GM12878 (cell line): ENCODE measurements around the gene NTSR1. TPM values are rescaled to one million over a fixed set of nuclear protein-coding genes. Genes with fewer than 3 reads are reported as not detected.

Experiments used
- ATAC-seq: fragments of 200-7000 bp; cut with Tn5 transposase; 3 replicates; pipeline ENCODE4 v1.9.1; 2020; ENCODE audit warnings: mild to moderate bottlenecking, moderate library complexity
- BruUV-seq: library from RNA; stranded (reverse); fragments of 400-500 nt; replicated peaks from 2 replicates; lab custom pipeline; 2021; lab: Mats Ljungman, UMichigan
- CTCF ChIA-PET: fragments of 300-600 bp; sonication (Branson Sonifier 250); formaldehyde crosslinking; extraction: SDS; loops from one replicate; lab custom pipeline; 2021; ENCODE audit warnings: inconsistent platforms; lab: Yijun Ruan, JAX
- POLR2A ChIA-PET: fragments of 350-600 bp; formaldehyde crosslinking; extraction: SDS; loops from one replicate; lab custom pipeline; 2021; ENCODE audit warnings: inconsistent platforms; lab: Charles Lee
- RAD21 ChIA-PET: fragments of 300-600 bp; sonication (Branson Sonifier 250); formaldehyde crosslinking; loops from one replicate; lab custom pipeline; 2023; ENCODE audit warnings: antibody characterized with exemption; ENCODE audit not compliant: unreplicated experiment; lab: Charles Lee
- SMC1A ChIA-PET: fragments of 300-600 bp; sonication (Branson Sonifier 250); formaldehyde crosslinking; loops from one replicate; lab custom pipeline; 2023; ENCODE audit not compliant: unreplicated experiment, uncharacterized antibody; lab: Charles Lee
- DNase-seq: peaks from one replicate; pipeline ENCODE4 v3.0.0-alpha.2; 2011; ENCODE audit warnings: low read depth, low spot score
- FAIRE-seq: peaks from 3 replicates; lab custom pipeline; 2011; peaks lifted over from hg19 to GRCh38; lab: Jason Lieb, UNC
- H2AFZ ChIP-seq: 2 replicates; pipeline ENCODE4 v1.6.0; 2011; ENCODE audit warnings: low read depth, low read length, control low read depth; ENCODE audit not compliant: control insufficient read depth
- H3K27ac ChIP-seq: 2 replicates; pipeline ENCODE4 v1.5.1; 2011; ENCODE audit warnings: control low read depth; ENCODE audit not compliant: control insufficient read depth, insufficient read depth
- H3K27me3 ChIP-seq, 2 experiments: replicated peaks in 1 of 2; 2 replicates each; pipeline versions ENCODE4 v1.6.0 to v1.6.1; 2011; ENCODE audit warnings: low read length in 1 of 2; ENCODE audit not compliant: control insufficient read depth in 2 of 2, insufficient read depth in 2 of 2
- H3K36me3 ChIP-seq, 2 experiments: 2 replicates each; pipeline ENCODE4 v1.5.1; 2011; ENCODE audit warnings: low read length in 1 of 2; ENCODE audit not compliant: control insufficient read depth in 2 of 2, insufficient read depth in 2 of 2
- H3K4me1 ChIP-seq: 2 replicates; pipeline ENCODE4 v1.6.1; 2011; ENCODE audit warnings: mild to moderate bottlenecking, low read length, moderate library complexity, mixed read lengths; ENCODE audit not compliant: control insufficient read depth, insufficient read depth
- H3K4me2 ChIP-seq: 2 replicates; pipeline ENCODE4 v1.6.0; 2011; ENCODE audit warnings: control low read depth; ENCODE audit not compliant: control insufficient read depth, insufficient read depth
- H3K4me3 ChIP-seq: fragments of 200-600 bp; sonication (generic); 2 replicates; pipeline ENCODE4 v1.5.1; 2016
- H3K79me2 ChIP-seq: 2 replicates; pipeline ENCODE4 v1.6.0; 2011; ENCODE audit warnings: low read length; ENCODE audit not compliant: control insufficient read depth, insufficient read depth
- H3K9ac ChIP-seq: 2 replicates; pipeline ENCODE4 v1.8.0; 2011; ENCODE audit warnings: low read length, control low read depth, mixed read lengths; ENCODE audit not compliant: control insufficient read depth, insufficient read depth
- H3K9me3 ChIP-seq: replicated peaks from 3 replicates; pipeline ENCODE4 v1.5.1; 2011; ENCODE audit warnings: mild to moderate bottlenecking, low read length; ENCODE audit not compliant: control insufficient read depth, insufficient read depth
- H4K20me1 ChIP-seq: 2 replicates; pipeline ENCODE4 v1.6.0; 2011; ENCODE audit not compliant: control insufficient read depth, insufficient read depth
- CREM ChIP-seq: IDR thresholded peaks from 2 replicates; pipeline ENCODE4 v1.6.1; 2014; ENCODE audit warnings: antibody characterized with exemption, low read depth
- E2F4 ChIP-seq: IDR thresholded peaks from 2 replicates; pipeline ENCODE4 v1.6.1; 2012; ENCODE audit warnings: low read depth, low read length, improper control_type of control experiment
- HCFC1 ChIP-seq: fragments of 150-350 bp; IDR thresholded peaks from 2 replicates; pipeline ENCODE4 v1.6.1; 2014; ENCODE audit warnings: low read length
- HSF1 ChIP-seq: fragments of 150-350 bp; IDR thresholded peaks from 2 replicates; pipeline ENCODE4 v1.6.1; 2014; ENCODE audit warnings: mild to moderate bottlenecking, low read depth, low read length
- KLF5 ChIP-seq: fragments of 450-650 bp; IDR thresholded peaks from 2 replicates; pipeline ENCODE4 v1.6.1; 2014; ENCODE audit warnings: mild to moderate bottlenecking; ENCODE audit not compliant: partially characterized antibody
- MXI1 ChIP-seq: fragments of 150-350 bp; IDR thresholded peaks from 2 replicates; pipeline ENCODE4 v1.6.1; 2011; ENCODE audit warnings: low read depth, mild to moderate bottlenecking, inconsistent platforms, low read length, improper control_type of control experiment
- NKRF ChIP-seq: fragments of 450-650 bp; conservative IDR thresholded peaks from 2 replicates; pipeline ENCODE4 v1.6.1; 2017; ENCODE audit warnings: mild to moderate bottlenecking, moderate library complexity
- PAX5 ChIP-seq: IDR thresholded peaks from 2 replicates; pipeline ENCODE4 v1.6.1; 2011; ENCODE audit warnings: low read depth, low read length, borderline replicate concordance
- RCOR1 ChIP-seq: conservative IDR thresholded peaks from 2 replicates; pipeline ENCODE4 v1.6.1; 2012; ENCODE audit warnings: low read depth, low read length, improper control_type of control experiment
- RELA ChIP-seq: fragments of 450-650 bp; IDR thresholded peaks from 2 replicates; pipeline ENCODE4 v1.8.0; 2014; ENCODE audit warnings: borderline replicate concordance; ENCODE audit not compliant: partially characterized antibody
- RUNX3 ChIP-seq: IDR thresholded peaks from 2 replicates; pipeline ENCODE4 v1.6.1; 2012; ENCODE audit warnings: low read length, inconsistent platforms
- SIN3A ChIP-seq: IDR thresholded peaks from 2 replicates; pipeline ENCODE4 v1.6.1; 2012; ENCODE audit warnings: low read depth, low read length, improper control_type of control experiment
- SMC3 ChIP-seq: IDR thresholded peaks from 2 replicates; pipeline ENCODE4 v1.6.1; 2011; ENCODE audit warnings: low read length, improper control_type of control experiment, borderline replicate concordance
- ZBED1 ChIP-seq: IDR thresholded peaks from 2 replicates; pipeline ENCODE4 v1.6.1; 2016; ENCODE audit warnings: borderline replicate concordance
- ZNF687 ChIP-seq: fragments of 450-650 bp; IDR thresholded peaks from 2 replicates; pipeline ENCODE4 v1.6.1; 2017; ENCODE audit warnings: mild to moderate bottlenecking, moderate library complexity
- WGBS: methylation state at CpG from one replicate; pipeline ENCODE4 v1.1.6; 2016; ENCODE audit warnings: low lambda C conversion rate; ENCODE audit not compliant: insufficient replicate concordance, insufficient coverage; ENCODE audit errors: missing lambda C conversion rate; 5-methylcytosine and 5-hydroxymethylcytosine counted together
- in situ Hi-C: fragments of 300-500 bp; cut with MboI; formaldehyde crosslinking; loops from 9 replicates; pipeline ENCODE4 v1.14.3; 2018; ENCODE audit warnings: mixed read lengths
- intact Hi-C: fragments of 100-400 bp; cut with micrococcal nuclease; formaldehyde crosslinking; loops from one replicate; pipeline ENCODE4 v1.14.2; 2022; ENCODE audit not compliant: unreplicated experiment
- polyA plus RNA-seq, 11 experiments: library from polyadenylated mRNA; depleted of rRNA in 4 of 11; unstranded in 6 of 11; stranded (reverse) in 5 of 11; fragments of >200 nt; fragmentation: Nextera tagmentation in 4 of 11; fragmentation: Illumina TruSeq in 1 of 11; extraction: Ambion mirVana in 4 of 11; extraction: Trizol in 1 of 11; gene quantifications; 1 replicate in 1 of 11; 2 replicates in 10 of 11; pipeline versions ENCODE4 v1.2.1 to v1.2.3, GENCODE V29; 2011 to 2016; ENCODE audit warnings: inconsistent platforms in 2 of 11, missing spikeins in 2 of 11, low read depth in 1 of 11
- total RNA-seq, 4 experiments: library from RNA; depleted of rRNA in 3 of 4; stranded (reverse); fragments of >200 nt in 3 of 4; fragmentation: Illumina TruSeq in 1 of 4; extraction: Trizol in 1 of 4; gene quantifications; 2 replicates each; pipeline versions ENCODE4 v1.2.1 to v1.2.3, GENCODE V29; 2013 to 2021

NTSR1 gene
- total and polyA plus RNA-seq, 10 of the 15 experiments (the other 5 are each of a cell fraction or from before 2014, with no cell fraction given): not detected

- no peak for TF ChIP-seq NKRF
- TF ChIP-seq MXI1: no peak
- TF ChIP-seq RUNX3: no peak
- TF ChIP-seq HCFC1: no peak
Observed at GRCh38 chr20:62706857-62707256, 1.8 kb upstream of the NTSR1 start (continued).

GRCh38 chr20:62707276-62707920, 1.2 kb upstream of the NTSR1 start:
- POLR2A ChIA-PET: no interaction called here
- H3K36me3 ChIP-seq: no peaks in the 10 kb centered on the region
- H2AFZ ChIP-seq: no peak overlapping the region
- no peak for ATAC-seq
- H3K4me2 ChIP-seq: no peak overlapping the region
- 33% methylated on average over 14 of the region's 16 CpGs for WGBS
- SMC1A ChIA-PET: no interaction called here
- H3K9ac ChIP-seq: no peak overlapping the region
- no peaks in the 10 kb centered on the region for H3K79me2 ChIP-seq
- H3K9me3 ChIP-seq: no peaks in the 10 kb centered on the region
- RAD21 ChIA-PET: no interaction called here
- BruUV-seq: no TSS peak
- H4K20me1 ChIP-seq: no peaks in the 10 kb centered on the region
- intact Hi-C loops (no loop called here), in situ Hi-C loops (no loop called here)
- CTCF ChIA-PET: no interaction called here
- no peak overlapping the region for H3K27ac ChIP-seq
- no peak for DNase-seq
- H3K27me3 ChIP-seq: peaks cover 0 to 6% of the 10 kb centered on the region in 2 experiments; a peak in 3 of 4 replicates
- no peaks in the 10 kb centered on the region for H3K4me1 ChIP-seq
- no peak for FAIRE-seq
- no peak overlapping the region for H3K4me3 ChIP-seq
- no peak for TF ChIP-seq ZNF687
- TF ChIP-seq CREM: no peak
- TF ChIP-seq SMC3: no peak
- TF ChIP-seq RCOR1: no peak
- TF ChIP-seq E2F4: no peak
- no peak for TF ChIP-seq PAX5
- no peak for TF ChIP-seq SIN3A
- TF ChIP-seq RELA: no peak
- no peak for TF ChIP-seq KLF5
- TF ChIP-seq ZBED1: no peak
- TF ChIP-seq HSF1: no peak
